Measurements from ENCODE around the gene FBXL13. TPM values are rescaled to one million over a fixed set of nuclear protein-coding genes. Genes with fewer than 3 reads are reported as not detected.
"Not testable (repeated sequence)": the region's sequence is repeated elsewhere in the genome, so short reads cannot be mapped to it uniquely, and the experiment has no call there.

FBXL13 gene
- total and polyA plus RNA-seq, 5 experiments from 2014 or later = 0.28 to 3.3 (median 1.3) TPM

DNA sequence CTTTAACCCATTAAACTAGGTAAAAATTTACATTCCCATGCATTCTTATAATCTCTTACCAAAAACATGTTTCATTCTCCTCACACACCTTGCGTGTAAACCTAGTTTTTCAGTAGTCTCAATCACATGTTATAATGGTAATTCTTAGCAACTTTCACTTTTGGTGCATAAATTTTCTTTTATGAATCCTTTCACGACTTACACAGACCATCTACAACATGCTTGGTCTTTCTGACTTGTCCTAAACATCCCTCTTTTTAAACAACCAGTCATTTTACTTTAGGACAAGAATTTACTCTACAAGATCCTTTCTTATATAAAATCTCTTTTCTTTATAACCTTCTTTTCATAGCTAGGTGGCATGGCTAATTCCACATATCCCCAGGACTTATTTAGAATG is 25.8 kb downstream of the FBXL13 start:
- peaks cover 0 to 6% (median 1%) of the 10 kb centered on the region in 9 donors for H3K9me3 Mint-ChIP-seq
- DNase-seq (no peak), ATAC-seq (no peak)
- no peaks in the 10 kb centered on the region for H3K27me3 Mint-ChIP-seq
- no peak overlapping the region for H3K27ac Mint-ChIP-seq
- no peak overlapping the region for H3K4me3 Mint-ChIP-seq
- POLR2A ChIA-PET = interaction anchor here (0.7 kb wide), 1 partner anchor 122 kb away, joined by 3 read pairs; no protein-coding TSS in a partner anchor
- peaks cover 7 to 16% (median 10%) of the 10 kb centered on the region in 3 donors for H3K36me3 Mint-ChIP-seq
- no peaks in the 10 kb centered on the region for H3K4me1 Mint-ChIP-seq

DNA sequence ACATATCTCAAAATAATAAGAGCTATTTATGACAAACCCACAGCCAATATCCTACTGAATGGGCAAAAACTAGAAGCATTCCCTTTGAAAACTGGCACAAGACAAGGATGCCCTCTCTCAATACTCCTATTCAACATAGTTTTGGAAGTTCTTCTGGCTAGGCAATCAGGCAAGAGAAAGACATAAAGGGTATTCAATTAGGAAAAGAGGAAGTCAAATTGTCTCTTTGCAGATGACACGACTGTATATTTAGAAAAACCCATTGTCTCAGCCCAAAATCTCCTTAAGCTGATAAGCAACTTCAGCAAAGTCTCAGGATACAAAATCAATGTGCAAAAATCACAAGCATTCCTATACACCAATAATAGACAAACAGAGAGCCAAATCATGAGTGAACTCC is 32.8 kb downstream of the FBXL13 start:
- H3K4me1 Mint-ChIP-seq, H3K4me3 Mint-ChIP-seq, DNase-seq, ATAC-seq, POLR2A ChIA-PET, H3K27ac Mint-ChIP-seq, H3K27me3 Mint-ChIP-seq: not testable (repeated sequence)
- H3K9me3 Mint-ChIP-seq = peaks cover 0 to 23% (median 11%) of the 10 kb centered on the region in 9 donors
- peaks cover 17 to 33% (median 20%) of the 10 kb centered on the region in 3 donors for H3K36me3 Mint-ChIP-seq

DNA sequence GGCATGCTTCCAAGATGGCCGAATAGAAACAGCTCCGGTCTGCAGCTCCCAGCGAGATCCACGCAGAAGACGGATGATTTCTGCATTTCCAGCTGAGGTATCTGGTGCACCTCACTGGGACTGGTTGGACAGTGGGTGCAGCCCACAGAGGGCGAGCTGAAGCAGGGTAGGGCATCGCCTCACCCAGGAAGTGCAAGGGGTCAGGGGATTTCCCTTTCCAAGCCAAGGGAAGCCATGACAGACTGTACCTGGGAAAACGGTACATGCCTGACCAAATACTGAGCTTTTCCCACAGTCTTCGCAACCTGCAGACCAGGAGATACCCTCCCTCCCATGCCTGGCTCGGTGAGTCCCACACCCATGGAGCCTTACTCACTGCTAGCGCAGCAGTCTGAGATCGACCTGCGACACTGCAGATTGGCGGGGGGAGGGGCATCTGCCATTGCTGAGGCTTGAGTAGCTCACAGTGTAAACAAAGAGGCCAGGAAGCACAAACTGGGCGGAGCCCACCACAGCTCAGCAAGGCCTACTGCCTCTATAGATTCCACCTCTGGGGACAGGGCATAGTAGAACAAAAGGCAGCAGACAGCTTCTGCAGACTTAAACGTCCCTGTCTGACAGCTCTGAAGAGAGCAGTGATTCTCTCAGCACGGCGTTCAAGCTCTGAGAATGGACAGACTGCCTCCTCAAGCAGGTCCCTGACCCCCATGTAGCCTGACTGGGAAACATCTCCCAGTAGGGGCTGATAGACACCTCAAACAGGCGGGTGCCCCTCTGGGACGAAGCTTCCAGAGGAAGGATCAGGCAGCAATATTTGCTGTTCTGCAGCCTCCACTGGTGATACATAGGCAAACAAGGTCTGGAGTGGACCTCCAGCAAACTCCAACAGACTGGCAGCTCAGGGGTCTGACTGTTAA is 36.5 kb downstream of the FBXL13 start:
- peaks cover 0 to 21% (median 7%) of the 10 kb centered on the region in 9 donors for H3K9me3 Mint-ChIP-seq
- H3K4me3 Mint-ChIP-seq, H3K27ac Mint-ChIP-seq, POLR2A ChIA-PET, ATAC-seq, H3K27me3 Mint-ChIP-seq, H3K4me1 Mint-ChIP-seq, DNase-seq: not testable (repeated sequence)
- H3K36me3 Mint-ChIP-seq = peaks cover 10 to 24% (median 18%) of the 10 kb centered on the region in 3 donors

DNA sequence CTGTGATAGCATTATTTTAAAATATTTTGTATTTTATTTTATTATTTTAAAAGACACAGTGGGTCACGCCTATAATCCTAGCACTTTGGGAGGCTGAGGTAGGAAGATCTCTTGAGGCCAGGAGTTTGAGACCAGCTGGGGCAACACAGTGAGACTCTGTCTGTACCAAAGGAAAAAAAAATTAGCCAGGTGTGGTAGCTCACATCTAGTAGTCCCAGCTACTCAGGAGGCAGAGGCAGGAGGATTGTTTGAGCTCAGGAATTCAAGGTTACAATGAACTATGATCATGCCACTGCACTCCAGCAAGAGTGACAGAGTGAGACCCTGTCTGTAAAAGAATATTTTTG is 37.1 kb downstream of the FBXL13 start:
- Mint-ChIP-seq H3K27ac (no peak overlapping the region), H3K4me1 (peaks cover 0 to 3% (median 0%) of the 10 kb centered on the region in 4 donors), H3K9me3 (peaks cover 0 to 15% (median under 1%) of the 10 kb centered on the region in 9 donors), H3K27me3 (peaks cover 0 to 3% (median 0%) of the 10 kb centered on the region in 5 donors), H3K4me3 (no peak overlapping the region), H3K36me3 (peaks cover 6 to 19% (median 11%) of the 10 kb centered on the region in 3 donors)
- POLR2A ChIA-PET = no interaction called here
- DNase-seq = no peak
- ATAC-seq = no peak

DNA sequence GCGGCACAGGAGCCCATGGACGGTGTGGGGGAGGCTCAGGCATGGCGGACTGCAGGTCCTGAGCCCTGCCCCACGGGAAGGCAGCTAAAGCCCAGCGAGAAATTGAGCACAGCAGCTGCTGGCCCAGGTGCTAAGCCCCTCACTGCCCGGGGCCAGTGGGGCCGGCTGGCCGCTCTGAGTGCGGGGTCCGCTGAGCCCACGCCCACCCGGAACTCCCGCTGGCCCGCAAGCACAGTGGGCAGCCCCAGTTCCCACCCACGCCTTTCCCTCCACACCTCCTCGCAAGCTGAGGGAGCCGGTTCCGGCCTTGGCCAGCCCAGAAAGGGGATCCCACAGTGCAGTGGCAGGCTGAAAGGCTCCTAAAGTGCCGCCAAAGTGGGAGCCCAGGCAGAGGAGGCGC is 40.3 kb downstream of the FBXL13 start:
- not testable (repeated sequence) for ATAC-seq, H3K27me3 Mint-ChIP-seq
- peaks cover 0 to 12% (median 8%) of the 10 kb centered on the region in 3 donors for H3K36me3 Mint-ChIP-seq

DNA sequence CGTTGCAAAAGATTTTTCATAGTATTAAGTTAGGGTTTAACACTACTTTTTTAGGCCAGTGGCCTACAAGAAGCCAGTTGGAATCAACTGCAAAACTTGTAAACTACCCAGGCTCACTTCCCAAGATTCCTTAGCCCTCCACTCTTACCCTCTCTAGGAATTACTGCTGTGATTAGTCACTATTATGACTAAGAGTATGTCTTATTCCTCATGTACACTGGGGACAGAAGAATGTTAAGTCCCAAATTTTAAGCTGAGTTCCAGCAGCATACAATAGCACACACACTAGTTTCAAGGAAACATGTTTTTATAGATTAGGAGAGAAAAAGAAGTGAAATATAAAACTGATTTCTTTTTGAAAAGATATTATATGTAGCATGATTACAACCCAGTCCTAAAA is 42.8 kb downstream of the FBXL13 start:
- ATAC-seq = no peak
- Mint-ChIP-seq H3K27me3 (no peaks in the 10 kb centered on the region), H3K9me3 (no peaks in the 10 kb centered on the region), H3K27ac (no peak overlapping the region), H3K4me3 (no peak overlapping the region), H3K4me1 (no peaks in the 10 kb centered on the region), H3K36me3 (peaks cover 0 to 6% (median 0%) of the 10 kb centered on the region in 3 donors)
- POLR2A ChIA-PET = no interaction called here
- DNase-seq = no peak

More for the DNA sequence above, 40.3 kb downstream of the FBXL13 start:
- H3K9me3 Mint-ChIP-seq, H3K4me3 Mint-ChIP-seq, H3K27ac Mint-ChIP-seq, POLR2A ChIA-PET, H3K4me1 Mint-ChIP-seq, DNase-seq: not testable (repeated sequence)

DNA sequence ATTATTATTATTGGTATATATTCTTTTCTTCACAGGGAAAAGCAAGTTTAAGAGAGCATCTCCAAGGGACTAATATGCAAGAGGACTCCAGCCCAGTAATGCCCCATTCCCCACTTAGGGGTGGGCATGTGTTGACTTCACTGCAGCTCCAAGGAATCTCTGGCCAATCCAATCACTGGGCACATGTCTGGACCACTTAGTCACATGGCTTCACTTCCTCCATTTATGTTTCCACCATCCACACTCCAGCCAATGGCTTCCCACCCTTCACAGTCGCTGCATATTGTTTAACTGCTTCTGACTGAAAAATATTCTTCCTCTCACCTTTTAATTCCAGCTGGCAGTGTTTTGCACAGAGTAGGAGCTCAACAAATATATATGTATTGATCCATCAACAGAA is 43.6 kb downstream of the FBXL13 start:
- ATAC-seq (no peak), DNase-seq (no peak)
- Mint-ChIP-seq H3K4me1 (no peaks in the 10 kb centered on the region), H3K9me3 (no peaks in the 10 kb centered on the region), H3K27ac (no peak overlapping the region), H3K36me3 (peaks cover 0 to 6% (median 0%) of the 10 kb centered on the region in 3 donors), H3K4me3 (no peak overlapping the region), H3K27me3 (no peaks in the 10 kb centered on the region)
- POLR2A ChIA-PET = no interaction called here

DNA sequence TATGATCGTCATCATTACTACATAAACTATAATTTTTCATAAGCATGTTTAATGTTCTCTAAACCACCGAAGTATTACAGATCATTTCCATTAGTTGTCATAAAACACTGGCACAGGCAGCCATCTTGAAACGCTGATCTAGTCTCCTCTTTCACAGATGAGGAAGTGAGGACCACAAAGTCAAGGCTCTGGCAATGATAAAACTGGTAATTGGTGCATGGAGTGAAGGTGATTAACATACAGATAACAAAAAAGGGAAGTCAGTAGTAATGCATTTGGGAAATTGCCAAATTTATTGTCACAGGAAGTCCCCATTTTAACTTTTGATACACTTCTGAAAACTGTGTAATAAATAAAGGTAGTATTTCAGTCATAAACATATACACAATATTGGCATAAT is 49.3 kb downstream of the FBXL13 start:
- no peak for DNase-seq
- Mint-ChIP-seq H3K36me3 (peaks cover 5 to 26% (median 10%) of the 10 kb centered on the region in 3 donors), H3K27ac (no peak overlapping the region), H3K27me3 (no peaks in the 10 kb centered on the region), H3K9me3 (peaks cover 0 to 18% (median 9%) of the 10 kb centered on the region in 9 donors), H3K4me3 (no peak overlapping the region), H3K4me1 (peaks cover 0 to 6% (median 2%) of the 10 kb centered on the region in 4 donors)
- ATAC-seq = no peak
- POLR2A ChIA-PET = no interaction called here

DNA sequence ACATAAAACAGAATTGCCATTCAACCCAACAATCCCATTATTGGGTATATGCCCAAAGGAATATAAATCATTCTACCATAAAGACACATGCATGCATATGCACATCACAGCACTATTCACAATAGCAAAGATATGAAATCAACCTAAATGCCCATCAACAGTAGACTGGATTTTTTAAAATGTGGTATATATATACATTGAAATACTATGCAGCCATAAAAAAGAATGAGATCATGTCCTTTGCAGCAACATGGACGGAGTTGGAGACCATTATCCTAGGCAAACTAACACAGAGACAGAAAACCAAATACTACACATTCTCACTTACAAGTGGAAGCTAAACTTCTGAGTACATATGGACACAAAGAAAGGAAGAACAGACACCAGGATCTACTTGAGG is 51.0 kb downstream of the FBXL13 start:
- DNase-seq, ATAC-seq, H3K4me3 Mint-ChIP-seq, H3K27ac Mint-ChIP-seq, H3K4me1 Mint-ChIP-seq, POLR2A ChIA-PET, H3K27me3 Mint-ChIP-seq: not testable (repeated sequence)
- Mint-ChIP-seq H3K9me3 (peaks cover 0 to 31% (median 16%) of the 10 kb centered on the region in 9 donors), H3K36me3 (peaks cover 17 to 42% (median 22%) of the 10 kb centered on the region in 3 donors)

DNA sequence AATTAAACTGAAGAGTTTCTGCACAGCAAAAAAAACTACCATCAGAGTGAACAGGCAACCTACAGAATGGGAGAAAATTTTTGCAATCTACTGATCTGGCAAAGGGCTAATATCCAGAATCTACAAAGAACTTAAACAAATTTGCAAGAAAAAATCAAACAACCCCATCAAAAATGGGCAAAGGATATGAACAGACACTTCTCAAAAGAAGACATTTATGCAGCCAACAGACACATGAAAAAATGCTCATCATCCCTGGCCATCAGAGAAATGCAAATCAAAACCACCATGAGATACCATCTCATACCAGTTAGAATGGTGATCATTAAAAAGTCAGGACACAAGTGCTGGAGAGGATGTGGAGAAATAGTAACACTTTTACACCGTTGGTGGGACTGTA is 53.1 kb downstream of the FBXL13 start:
- H3K27ac Mint-ChIP-seq, H3K4me3 Mint-ChIP-seq, H3K4me1 Mint-ChIP-seq, DNase-seq, ATAC-seq, POLR2A ChIA-PET, H3K27me3 Mint-ChIP-seq: not testable (repeated sequence)
- H3K9me3 Mint-ChIP-seq = peaks cover 4 to 38% (median 25%) of the 10 kb centered on the region in 9 donors
- H3K36me3 Mint-ChIP-seq = peaks cover 25 to 56% (median 31%) of the 10 kb centered on the region in 3 donors

DNA sequence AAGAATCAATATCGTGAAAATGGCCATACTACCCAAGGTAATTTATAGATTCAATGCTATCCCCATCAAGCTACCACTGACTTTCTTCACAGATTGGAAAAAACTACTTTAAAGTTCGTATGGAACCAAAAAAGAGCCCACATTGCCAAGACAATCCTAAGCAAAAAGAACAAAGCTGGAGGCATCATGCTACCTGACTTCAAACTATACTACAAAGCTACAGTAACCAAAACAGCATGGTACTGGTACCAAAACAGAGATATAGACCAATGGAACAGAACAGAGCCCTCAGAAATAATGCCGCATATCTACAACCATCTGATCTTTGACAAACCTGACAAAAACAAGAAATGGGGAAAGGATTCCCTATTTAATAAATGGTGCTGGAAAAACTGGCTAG is 53.7 kb downstream of the FBXL13 start:
- DNase-seq, H3K27ac Mint-ChIP-seq, POLR2A ChIA-PET, ATAC-seq, H3K4me3 Mint-ChIP-seq, H3K27me3 Mint-ChIP-seq, H3K4me1 Mint-ChIP-seq: not testable (repeated sequence)
- Mint-ChIP-seq H3K9me3 (peaks cover 4 to 44% (median 25%) of the 10 kb centered on the region in 9 donors), H3K36me3 (peaks cover 25 to 56% (median 32%) of the 10 kb centered on the region in 3 donors)

DNA sequence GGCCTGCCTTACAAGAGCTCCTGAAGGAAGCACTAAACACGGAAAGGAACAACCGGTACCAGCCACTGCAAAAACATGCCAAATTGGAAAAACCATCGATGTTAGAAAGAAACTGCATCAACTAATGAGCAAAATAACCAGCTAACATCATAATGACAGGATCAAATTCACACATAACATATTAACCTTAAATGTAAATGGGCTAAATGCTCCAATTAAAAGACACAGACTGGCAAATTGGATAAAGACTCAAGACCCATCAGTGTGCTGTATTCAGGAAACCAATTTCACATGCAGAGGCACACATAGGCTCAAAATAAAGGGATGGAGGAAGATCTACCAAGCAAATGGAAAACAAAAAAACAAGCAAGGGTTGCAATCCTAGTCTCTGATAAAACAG is 56.3 kb downstream of the FBXL13 start:
- Mint-ChIP-seq H3K9me3 (peaks cover 0 to 66% (median 27%) of the 10 kb centered on the region in 9 donors), H3K36me3 (peaks cover 36 to 68% (median 47%) of the 10 kb centered on the region in 3 donors)
- ATAC-seq, H3K4me1 Mint-ChIP-seq, H3K27ac Mint-ChIP-seq, H3K27me3 Mint-ChIP-seq, DNase-seq, H3K4me3 Mint-ChIP-seq, POLR2A ChIA-PET: not testable (repeated sequence)

DNA sequence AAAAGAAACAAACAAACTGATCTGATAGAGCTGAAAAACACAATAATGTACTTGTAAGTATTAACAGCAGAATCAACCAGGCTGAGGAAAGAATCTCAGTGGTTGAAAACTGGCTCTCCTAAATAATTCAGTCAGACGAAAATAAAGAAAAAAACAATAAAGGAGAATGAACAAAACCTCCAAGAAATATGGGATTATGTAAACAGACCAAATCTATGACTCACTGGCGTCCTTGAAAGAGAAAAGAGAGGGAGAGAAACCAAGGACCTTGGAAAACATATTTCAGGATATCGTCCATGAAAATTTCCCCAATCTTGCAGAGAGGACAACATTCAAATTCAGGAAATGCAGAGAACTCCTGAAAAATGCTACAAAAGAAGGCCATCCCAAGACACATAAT is 62.9 kb downstream of the FBXL13 start:
- POLR2A ChIA-PET = no interaction called here
- Mint-ChIP-seq H3K9me3 (peaks cover 0 to 28% (median 5%) of the 10 kb centered on the region in 9 donors), H3K4me1 (peaks cover 0 to 15% (median 2%) of the 10 kb centered on the region in 4 donors), H3K4me3 (no peak overlapping the region), H3K27me3 (peaks cover 0 to 2% (median 0%) of the 10 kb centered on the region in 5 donors), H3K27ac (no peak overlapping the region), H3K36me3 (peaks cover 16 to 30% (median 22%) of the 10 kb centered on the region in 3 donors)
- no peak for ATAC-seq
- DNase-seq = no peak

Data from naive thymus-derived CD8-positive, alpha-beta T cell (primary cell).